Measurements from ENCODE around the gene LPA. TPM values are rescaled to one million over a fixed set of nuclear protein-coding genes. Genes with fewer than 3 reads are reported as not detected.

The LPA gene
- total and polyA plus RNA-seq, 2 of the 8 experiments (the other 6 are each of a cell fraction or from before 2014, with no cell fraction given), result 0.39 TPM; not detected in 1

DNA sequence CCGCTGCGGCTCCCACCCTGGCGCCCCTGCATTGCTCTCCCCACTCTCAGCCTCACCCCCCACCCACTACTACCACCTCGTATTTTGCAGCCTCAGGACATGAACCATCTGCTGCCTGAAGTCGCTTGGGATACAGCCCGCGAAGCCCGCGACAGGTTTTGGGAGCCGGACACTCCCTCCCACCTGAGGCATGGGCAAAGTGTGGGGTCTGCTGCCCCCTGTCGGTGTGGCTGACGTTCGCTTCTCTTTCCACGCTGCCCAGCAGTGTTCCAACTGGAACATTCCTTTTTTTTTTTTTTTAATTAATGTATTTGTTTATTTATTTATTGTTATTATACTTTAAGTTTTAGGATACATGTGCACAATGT lies 15.3 kb upstream of the LPA start:
- H3K9ac ChIP-seq (replicated peaks in 1 of 4; ENCODE audit: extremely low read depth in 1 of 4, low read depth in 3 of 4, low read length in 3 of 4), result no peak overlapping the region
- no peaks in the 10 kb centered on the region for H3K79me2 ChIP-seq (ENCODE audit: control insufficient read depth in 1 of 2, insufficient read depth in 2 of 2, low read length in 2 of 2)
- peak; percentile 45 to 52 for TF ChIP-seq RAD21 (IDR thresholded peaks at IDR 0.05 in 1 of 2, conservative IDR thresholded peaks at IDR 0.05 in 1 of 2; ENCODE audit: low read depth in 2 of 2, low read length in 2 of 2)
- no peak for TF ChIP-seq CBX5 (IDR thresholded peaks at IDR 0.05; ENCODE audit: low read depth, low read length)
- no peak for TF ChIP-seq CHD1 (IDR thresholded peaks at IDR 0.05; ENCODE audit: low read depth, low read length)
- TF ChIP-seq KDM4A (IDR thresholded peaks at IDR 0.05; ENCODE audit: low read depth, low read length, severe bottlenecking), result no peak
- TF ChIP-seq PHF8 (conservative IDR thresholded peaks at IDR 0.05; ENCODE audit: low read depth, low read length), result no peak
- TF ChIP-seq SP1 (IDR thresholded peaks at IDR 0.05; ENCODE audit: low read depth, low read length), result no peak
- no peak for TF ChIP-seq SP4 (IDR thresholded peaks at IDR 0.05; ENCODE audit: low read length)
- TF ChIP-seq CBX8 (IDR thresholded peaks at IDR 0.05; ENCODE audit: borderline replicate concordance, low read depth, low read length), result no peak
- no peak for TF ChIP-seq SUZ12 (IDR thresholded peaks at IDR 0.05; ENCODE audit: low read length)
- TF ChIP-seq, protein P1, sequence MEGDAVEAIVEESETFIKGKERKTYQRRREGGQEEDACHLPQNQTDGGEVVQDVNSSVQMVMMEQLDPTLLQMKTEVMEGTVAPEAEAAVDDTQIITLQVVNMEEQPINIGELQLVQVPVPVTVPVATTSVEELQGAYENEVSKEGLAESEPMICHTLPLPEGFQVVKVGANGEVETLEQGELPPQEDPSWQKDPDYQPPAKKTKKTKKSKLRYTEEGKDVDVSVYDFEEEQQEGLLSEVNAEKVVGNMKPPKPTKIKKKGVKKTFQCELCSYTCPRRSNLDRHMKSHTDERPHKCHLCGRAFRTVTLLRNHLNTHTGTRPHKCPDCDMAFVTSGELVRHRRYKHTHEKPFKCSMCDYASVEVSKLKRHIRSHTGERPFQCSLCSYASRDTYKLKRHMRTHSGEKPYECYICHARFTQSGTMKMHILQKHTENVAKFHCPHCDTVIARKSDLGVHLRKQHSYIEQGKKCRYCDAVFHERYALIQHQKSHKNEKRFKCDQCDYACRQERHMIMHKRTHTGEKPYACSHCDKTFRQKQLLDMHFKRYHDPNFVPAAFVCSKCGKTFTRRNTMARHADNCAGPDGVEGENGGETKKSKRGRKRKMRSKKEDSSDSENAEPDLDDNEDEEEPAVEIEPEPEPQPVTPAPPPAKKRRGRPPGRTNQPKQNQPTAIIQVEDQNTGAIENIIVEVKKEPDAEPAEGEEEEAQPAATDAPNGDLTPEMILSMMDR (IDR thresholded peaks at IDR 0.05; ENCODE audit: control extremely low read depth in 1 of 3, insufficient read depth in 1 of 3, low read depth in 1 of 3, low read length in 3 of 3), result peak; percentile 37 to 67 (median 43)
- no peak for TF ChIP-seq TCF12 (IDR thresholded peaks at IDR 0.05; ENCODE audit: low read depth, low read length)
- no peak for TF ChIP-seq BRCA1 (IDR thresholded peaks at IDR 0.05; ENCODE audit: low read depth, low read length)
- POLR2A ChIA-PET (ENCODE audit: partially characterized antibody), result no interaction called here
- DNase-seq (ENCODE audit: low read depth in 1 of 2, low spot score in 2 of 2) (peak; percentile 25 to 79), FAIRE-seq (no peak)
- no peak overlapping the region for H2BK120ac ChIP-seq (replicated peaks; ENCODE audit: low read depth, low read length)
- no peak overlapping the region for H2BK20ac ChIP-seq (ENCODE audit: low read length)
- no peak overlapping the region for H3K4ac ChIP-seq (replicated peaks; ENCODE audit: insufficient read length, low read depth, low read length)
- no peak overlapping the region for H4K5ac ChIP-seq (ENCODE audit: insufficient read length, low read depth, low read length)
- H3K27ac ChIP-seq (ENCODE audit: low read depth, low read length), result no peak overlapping the region
- H3K79me1 ChIP-seq (ENCODE audit: low read depth, low read length), result no peaks in the 10 kb centered on the region
- H2BK5ac ChIP-seq (ENCODE audit: low read depth, low read length), result no peak overlapping the region
- CTCF ChIA-PET (ENCODE audit: partially characterized antibody), result no interaction called here
- no peak overlapping the region for H4K91ac ChIP-seq (replicated peaks; ENCODE audit: insufficient read length, low read length)
- H4K8ac ChIP-seq (ENCODE audit: extremely low read depth, insufficient read depth, low read length), result no peak overlapping the region
- peak overlapping the region in 1 of 2 experiments; percentile 78; a peak in 2 of 4 replicates for H3K4me2 ChIP-seq (ENCODE audit: insufficient read depth in 1 of 2, low read depth in 2 of 2, low read length in 2 of 2)
- H3K27me3 ChIP-seq (replicated peaks in 1 of 4; ENCODE audit: control insufficient read depth in 3 of 4, extremely low read depth in 1 of 4, insufficient read depth in 3 of 4, low read length in 3 of 4), result no peaks in the 10 kb centered on the region
- H2AFZ ChIP-seq (ENCODE audit: low read length), result no peak overlapping the region
- H2BK12ac ChIP-seq (ENCODE audit: low read depth, low read length), result no peak overlapping the region
- H4K20me1 ChIP-seq (replicated peaks in 1 of 2; ENCODE audit: control insufficient read depth in 1 of 2, insufficient read depth in 2 of 2, low read length in 2 of 2), result no peaks in the 10 kb centered on the region
- WGBS, 2 experiments (ENCODE audit: extremely low coverage in 1 of 2, insufficient coverage in 1 of 2, insufficient read length in 1 of 2, insufficient replicate concordance in 2 of 2, low coverage in 1 of 2, low lambda C conversion rate in 2 of 2, missing lambda C conversion rate in 1 of 2), result 77% methylated on average over 14 of the region's 14 CpGs; no CpG with 5 or more reads in 1 of the 2 experiments
- peaks cover 0 to 9% of the 10 kb centered on the region in 2 experiments; a peak in 1 of 4 replicates for H3K9me3 ChIP-seq (ENCODE audit: insufficient read depth in 2 of 2, low read depth in 1 of 2, low read length in 1 of 2)
- no peak overlapping the region for H3K23ac ChIP-seq (ENCODE audit: insufficient read length)
- H3K23me2 ChIP-seq (ENCODE audit: low read depth, low read length), result no peaks in the 10 kb centered on the region
- H3K14ac ChIP-seq (ENCODE audit: insufficient read length), result no peak overlapping the region
- no peak overlapping the region for H3K18ac ChIP-seq (ENCODE audit: extremely low read depth, low read length)
- H3K36me3 ChIP-seq (ENCODE audit: control insufficient read depth in 2 of 4, insufficient read depth in 4 of 4, low read length in 3 of 4), result no peaks in the 10 kb centered on the region
- H3K56ac ChIP-seq (replicated peaks; ENCODE audit: insufficient read length, low read depth, low read length), result no peak overlapping the region
- no peaks in the 10 kb centered on the region for H3K4me1 ChIP-seq (replicated peaks in 1 of 4; ENCODE audit: control insufficient read depth in 3 of 4, insufficient read depth in 4 of 4, low read length in 3 of 4)
- peak overlapping the region in 1 of 4 experiments; percentile 44; a peak in 2 of 8 replicates for H3K4me3 ChIP-seq (ENCODE audit: extremely low read depth in 1 of 4, insufficient read depth in 2 of 4, low read depth in 3 of 4, low read length in 4 of 4)
- no peak overlapping the region for H2BK15ac ChIP-seq (ENCODE audit: low read length)
- no peak overlapping the region for H2AK5ac ChIP-seq (ENCODE audit: low read depth, low read length)
